T-helper 1 cell treated with Interleukin-12 subunit alpha and Interleukin-12 subunit beta and Interleukin-4 antibody, amounts not matched to agents 30 μg/mL and 1 μg/mL, for 36 hours (primary cell): ENCODE data around the gene FGB.
A peak's percentile ranks its signal among the peaks of the same experiment; 100 is the strongest.

Source experiments
- H3K27ac Mint-ChIP-seq: one replicate; pipeline ENCODE4 v1.8.0; 2021; ENCODE audit warnings: mild to moderate bottlenecking, mixed read lengths
- H3K27me3 Mint-ChIP-seq: one replicate; pipeline ENCODE4 v1.8.0; 2021; ENCODE audit warnings: low read depth, mixed read lengths
- H3K36me3 Mint-ChIP-seq: one replicate; pipeline ENCODE4 v1.8.0; 2021; ENCODE audit warnings: low read depth, mixed read lengths
- H3K4me1 Mint-ChIP-seq: one replicate; pipeline ENCODE4 v1.8.0; 2021; ENCODE audit warnings: low read depth, mixed read lengths
- H3K4me3 Mint-ChIP-seq: one replicate; pipeline ENCODE4 v1.8.0; 2021; ENCODE audit warnings: mild to moderate bottlenecking, moderate library complexity, mixed read lengths
- H3K9me3 Mint-ChIP-seq: one replicate; pipeline ENCODE4 v1.8.0; 2021; ENCODE audit warnings: mixed read lengths

FGB gene

GRCh38 chr4:154615211-154615610, 52.4 kb downstream of the FGB start:
- Mint-ChIP-seq H3K4me3 (no peak overlapping the region), H3K9me3 (peaks cover 5% of the 10 kb centered on the region), H3K27ac (no peak overlapping the region), H3K27me3 (peaks cover 25% of the 10 kb centered on the region), H3K36me3 (peaks cover 3% of the 10 kb centered on the region), H3K4me1 (peaks cover 11% of the 10 kb centered on the region)

- peaks cover 23% of the 10 kb centered on the region for H3K27me3 Mint-ChIP-seq
- H3K4me1 Mint-ChIP-seq = peaks cover 11% of the 10 kb centered on the region
- peaks cover 5% of the 10 kb centered on the region for H3K9me3 Mint-ChIP-seq
- H3K4me3 Mint-ChIP-seq = no peak overlapping the region
- no peak overlapping the region for H3K27ac Mint-ChIP-seq
- peaks cover 3% of the 10 kb centered on the region for H3K36me3 Mint-ChIP-seq
Measured at GRCh38 chr4:154616287-154616686, 53.5 kb downstream of the FGB start.

- H3K36me3 Mint-ChIP-seq = peaks cover 3% of the 10 kb centered on the region
- peaks cover 19% of the 10 kb centered on the region for H3K27me3 Mint-ChIP-seq
- peaks cover 11% of the 10 kb centered on the region for H3K4me1 Mint-ChIP-seq
- H3K9me3 Mint-ChIP-seq = peaks cover 5% of the 10 kb centered on the region
- H3K27ac Mint-ChIP-seq = peak overlapping the region; percentile 58
- no peak overlapping the region for H3K4me3 Mint-ChIP-seq
Measured at GRCh38 chr4:154616731-154617130, 53.9 kb downstream of the FGB start.

- Mint-ChIP-seq H3K27me3 (peaks cover 17% of the 10 kb centered on the region), H3K9me3 (peaks cover 5% of the 10 kb centered on the region), H3K36me3 (peaks cover 3% of the 10 kb centered on the region), H3K4me3 (no peak overlapping the region), H3K27ac (no peak overlapping the region), H3K4me1 (peaks cover 11% of the 10 kb centered on the region)
Measured at GRCh38 chr4:154617820-154618317, 55.1 kb downstream of the FGB start.

- Mint-ChIP-seq H3K9me3 (peaks cover 5% of the 10 kb centered on the region), H3K27me3 (peaks cover 21% of the 10 kb centered on the region), H3K4me3 (no peak overlapping the region), H3K4me1 (peaks cover 11% of the 10 kb centered on the region), H3K36me3 (peaks cover 3% of the 10 kb centered on the region), H3K27ac (no peak overlapping the region)
Measured at GRCh38 chr4:154618708-154619315, 56.0 kb downstream of the FGB start.

GRCh38 chr4:154620111-154620510, 57.3 kb downstream of the FGB start:
- Mint-ChIP-seq H3K27me3 (peaks cover 19% of the 10 kb centered on the region), H3K36me3 (peaks cover 3% of the 10 kb centered on the region), H3K9me3 (peaks cover 5% of the 10 kb centered on the region), H3K4me1 (peaks cover 11% of the 10 kb centered on the region), H3K4me3 (no peak overlapping the region), H3K27ac (no peak overlapping the region)
